IPS-11a (cell line): ENCODE data around the gene PBX3.

Source experiments
- H3K4me3 ChIP-seq: one replicate; pipeline ENCODE4 v1.5.1; 2013; ENCODE audit warnings: low read depth, low read length, control low read depth

PBX3 gene

DNA sequence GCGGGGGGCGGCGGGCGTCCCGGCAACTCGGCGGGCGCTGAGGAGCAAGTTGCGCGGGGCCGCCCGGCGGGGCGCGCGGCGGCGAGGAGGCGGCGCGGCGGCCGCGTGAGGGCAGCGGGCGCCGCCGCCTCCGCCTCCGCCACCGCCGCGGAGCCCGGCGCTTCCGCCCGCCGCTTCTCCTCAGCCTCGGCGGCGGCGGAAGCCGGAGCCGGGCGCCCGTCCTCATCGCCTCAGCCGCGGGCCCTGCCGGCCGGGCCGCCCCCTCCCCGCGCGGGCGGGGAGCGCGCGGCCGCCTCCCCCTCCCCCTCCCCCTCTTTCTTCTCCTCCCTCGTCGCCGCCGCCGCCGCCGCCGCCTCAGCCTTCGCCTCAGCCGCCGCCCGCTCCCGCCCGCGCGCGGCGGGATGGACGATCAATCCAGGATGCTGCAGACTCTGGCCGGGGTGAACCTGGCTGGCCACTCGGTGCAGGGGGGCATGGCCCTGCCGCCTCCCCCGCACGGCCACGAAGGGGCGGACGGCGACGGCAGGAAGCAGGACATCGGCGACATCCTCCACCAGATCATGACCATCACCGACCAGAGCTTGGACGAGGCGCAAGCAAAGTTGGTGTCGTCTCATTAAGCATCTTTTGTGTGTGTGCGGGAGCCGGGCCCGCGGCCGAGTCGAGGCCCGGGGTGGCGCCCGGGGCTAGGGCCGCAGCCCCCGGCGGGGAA lies at the start of gene PBX3:
TSS of gene PBX3 (plus strand) at position 321 of the 712 bp plus-strand sequence.
- peak within 1 kb of the TSS; percentile 83 for H3K4me3 ChIP-seq

DNA sequence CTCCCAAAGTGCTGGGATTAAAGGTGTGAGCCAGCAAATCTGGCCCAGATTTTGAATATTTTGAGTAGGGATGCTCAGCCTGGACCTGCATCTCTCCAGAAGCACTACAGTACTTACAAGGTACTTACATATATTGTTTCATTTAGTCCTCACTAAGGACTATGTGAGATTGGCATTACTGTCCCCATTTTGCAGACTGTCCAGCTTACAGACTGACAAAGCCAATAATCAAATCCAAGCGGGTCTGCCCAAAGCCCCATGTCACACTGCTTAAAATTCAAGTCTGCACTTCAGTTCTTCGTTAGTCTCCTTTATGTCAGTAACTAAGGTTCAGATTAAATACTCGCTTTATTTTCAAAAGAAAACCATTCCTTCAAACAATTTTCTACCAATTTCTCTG lies 47.3 kb upstream of the PBX3 start:
- H3K4me3 ChIP-seq, result no peak overlapping the region

DNA sequence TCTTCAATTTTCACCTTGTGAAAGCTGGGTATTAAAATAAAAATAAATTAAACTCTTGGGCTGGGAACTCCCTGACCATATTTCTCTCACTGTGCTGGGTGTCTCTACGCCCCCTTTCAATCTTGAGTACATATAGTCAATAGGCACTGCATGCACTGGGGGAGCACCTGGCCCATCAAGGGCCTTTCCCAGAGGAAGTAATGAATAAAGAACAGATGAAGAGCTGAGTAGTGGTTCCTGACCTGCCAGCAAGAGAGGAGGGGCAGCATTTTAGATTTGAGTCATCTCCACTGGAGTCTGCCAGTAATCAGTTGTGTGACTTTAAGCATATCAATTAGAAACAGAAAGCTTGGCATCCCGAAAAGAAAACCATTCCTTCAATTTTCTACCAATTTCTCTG lies 46.4 kb upstream of the PBX3 start:
- no peak overlapping the region for H3K4me3 ChIP-seq

DNA sequence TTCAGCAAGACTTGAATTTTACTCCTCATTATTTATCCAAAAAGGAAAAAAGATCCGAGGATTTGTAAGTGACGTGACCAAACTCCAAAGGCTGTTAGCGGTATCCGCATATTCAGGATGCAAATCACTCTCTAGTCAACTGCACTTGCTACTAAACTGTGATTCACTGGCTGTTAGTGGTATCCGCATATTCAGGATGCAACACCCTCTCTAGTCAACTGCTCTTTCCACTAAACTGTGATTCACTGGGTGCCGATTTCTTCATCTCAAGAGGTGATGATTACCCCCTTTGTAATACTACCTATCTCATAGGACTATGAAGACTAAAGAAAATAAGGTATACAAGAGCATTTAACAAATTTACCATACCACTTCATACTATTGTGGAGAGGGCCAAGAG lies 45.8 kb upstream of the PBX3 start:
- no peak overlapping the region for H3K4me3 ChIP-seq

DNA sequence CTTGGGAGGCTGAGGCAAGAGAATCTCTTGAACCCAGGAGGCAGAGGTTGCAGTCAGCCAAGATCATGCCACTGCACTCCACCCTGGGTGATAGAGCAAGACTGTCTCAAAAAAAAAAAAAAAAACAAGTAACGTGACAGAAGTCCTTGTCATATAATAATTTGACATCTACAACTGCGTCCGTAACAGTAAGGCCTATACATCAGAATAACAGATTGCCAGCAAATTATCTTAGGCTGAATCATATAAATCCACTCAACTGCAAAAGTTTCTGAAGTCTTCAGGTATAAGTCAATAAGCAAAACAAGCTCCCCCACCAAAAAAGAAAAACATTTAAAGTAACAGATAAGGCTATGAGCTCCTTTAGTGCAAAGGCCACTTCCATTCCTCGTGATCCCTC lies 43.5 kb upstream of the PBX3 start:
- no peak overlapping the region for H3K4me3 ChIP-seq

DNA sequence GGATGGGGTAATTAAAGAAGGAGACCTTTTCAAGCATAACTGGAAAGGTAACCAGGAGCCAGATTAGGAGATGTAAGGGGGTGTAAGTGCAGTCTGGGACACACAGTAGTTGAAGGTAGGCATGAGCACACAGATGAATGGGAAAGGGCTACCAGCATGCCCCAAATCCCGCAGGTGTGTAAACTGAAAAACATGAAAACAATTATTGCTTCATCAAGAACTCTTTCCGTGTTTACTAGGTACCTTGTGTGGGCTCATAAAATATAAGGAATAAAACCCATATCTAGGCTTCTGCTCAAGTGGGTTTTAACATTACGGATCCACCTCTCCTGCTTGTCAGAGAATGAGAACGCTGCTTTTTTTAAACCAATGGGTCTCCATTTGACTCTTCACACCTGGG lies 41.3 kb upstream of the PBX3 start:
- H3K4me3 ChIP-seq, result peak overlapping the region; percentile 85

DNA sequence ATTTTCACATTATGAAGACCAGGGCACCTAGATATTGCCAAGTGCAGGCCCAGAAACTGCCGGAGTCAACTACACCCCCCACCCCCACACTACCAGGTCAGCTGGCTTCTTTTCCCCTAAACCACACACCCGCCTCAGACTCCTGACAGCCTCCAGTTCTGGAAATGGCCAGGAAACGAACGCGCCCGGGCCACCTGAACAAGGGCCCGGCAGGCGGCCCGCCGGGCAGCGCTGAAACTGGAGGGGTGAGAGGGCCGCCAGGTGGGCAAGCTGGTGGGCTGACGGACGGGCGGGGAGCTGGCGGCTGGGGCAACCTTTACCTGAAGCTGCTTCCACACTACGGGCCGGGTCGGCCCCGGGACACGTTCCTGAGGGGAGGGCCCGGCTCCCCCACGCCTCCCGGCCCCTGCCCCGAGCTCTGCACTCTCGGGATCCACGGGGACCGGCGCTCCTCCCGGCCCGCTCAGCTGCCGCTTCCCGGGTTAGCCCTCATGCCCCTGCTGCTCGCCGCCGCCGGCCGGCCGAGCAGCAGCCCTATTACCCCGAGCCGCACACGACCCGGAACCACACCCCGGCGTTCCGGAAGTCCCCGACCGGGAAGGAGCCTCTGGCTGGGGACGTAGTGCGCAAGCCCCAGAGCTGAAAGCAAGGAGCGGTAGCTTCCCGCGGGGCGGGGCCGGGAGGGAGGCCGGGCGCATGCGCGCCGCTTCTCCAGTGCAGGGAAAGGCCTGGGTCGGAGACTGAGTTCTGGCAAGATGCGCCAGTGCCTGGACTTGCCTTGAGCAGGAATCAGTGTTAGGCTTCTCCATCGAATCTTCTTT lies 40.3 kb upstream of the PBX3 start, which contains the start of gene MAPKAP1:
TSS of gene MAPKAP1 (minus strand) at position 558 of the 821 bp plus-strand sequence. CDS start 34,634 bp downstream, outside the sequence.
- H3K4me3 ChIP-seq, result peak within 1 kb of the TSS; percentile 85

DNA sequence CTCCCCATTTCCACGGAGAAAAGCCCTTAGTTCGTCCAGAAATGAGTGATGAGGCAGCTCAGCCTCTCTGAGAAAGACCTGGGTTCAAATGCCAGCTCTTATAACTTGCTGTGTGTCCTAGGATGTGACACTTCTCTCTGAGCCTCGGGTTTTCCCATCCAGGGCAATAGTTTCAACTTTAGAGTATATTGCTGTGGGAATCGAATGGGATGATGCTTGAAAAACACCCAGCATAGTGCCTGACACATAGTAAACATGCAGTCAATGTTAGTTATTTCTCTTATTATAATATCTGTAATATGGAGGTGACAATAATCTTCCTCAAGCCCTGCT lies 39.7 kb upstream of the PBX3 start:
- H3K4me3 ChIP-seq, result no peak overlapping the region

DNA sequence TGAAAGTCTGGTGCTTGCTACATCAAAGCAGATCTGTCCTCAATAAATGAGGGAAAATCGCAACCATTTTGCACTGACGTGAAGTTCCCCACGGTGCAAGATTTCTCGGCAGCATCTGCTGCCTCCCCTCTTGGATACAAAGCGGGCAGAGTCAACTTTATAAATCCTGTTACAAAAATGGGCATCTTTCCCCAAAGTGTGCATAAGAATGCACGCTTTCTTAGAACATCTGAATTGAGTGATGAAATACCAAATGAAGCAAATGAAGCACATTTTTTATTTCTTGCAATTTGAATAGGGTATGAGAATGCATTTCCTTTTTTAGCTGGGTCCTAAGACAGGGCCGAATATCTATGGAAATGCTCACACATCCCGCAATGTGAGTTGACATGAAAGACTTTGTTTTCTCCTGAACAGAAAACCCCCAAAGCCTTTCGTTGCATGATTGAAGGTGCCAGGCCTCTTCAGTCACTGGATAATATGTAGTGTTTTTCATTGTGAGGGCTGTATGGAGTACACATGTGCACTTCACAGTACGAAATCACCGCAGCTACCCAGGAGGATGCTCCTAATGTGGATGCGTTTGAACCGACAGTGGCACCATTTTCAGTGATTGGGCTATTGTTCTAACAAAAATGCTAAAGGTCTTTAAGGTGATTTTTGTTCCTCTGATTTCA lies 20.6 kb upstream of the PBX3 start:
- no peak overlapping the region for H3K4me3 ChIP-seq

DNA sequence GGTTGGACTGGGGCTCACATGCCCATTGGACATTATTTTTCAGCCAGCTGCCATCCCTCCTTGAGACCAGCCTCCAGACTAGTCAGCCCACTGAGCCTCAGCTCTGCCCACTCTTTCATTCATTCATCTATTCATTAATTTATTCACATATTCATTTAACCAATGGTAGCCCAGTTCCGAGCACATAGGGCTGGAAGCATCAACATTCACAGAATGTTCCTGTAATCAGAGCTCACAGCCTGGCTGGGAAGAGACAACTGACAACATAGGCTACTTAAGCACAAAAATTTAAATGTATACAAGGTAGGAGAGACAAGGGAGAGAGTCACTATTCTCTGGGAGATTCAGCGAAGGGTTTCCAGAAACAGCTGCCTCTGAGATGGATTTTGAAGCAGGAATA lies 17.0 kb upstream of the PBX3 start:
- no peak overlapping the region for H3K4me3 ChIP-seq

DNA sequence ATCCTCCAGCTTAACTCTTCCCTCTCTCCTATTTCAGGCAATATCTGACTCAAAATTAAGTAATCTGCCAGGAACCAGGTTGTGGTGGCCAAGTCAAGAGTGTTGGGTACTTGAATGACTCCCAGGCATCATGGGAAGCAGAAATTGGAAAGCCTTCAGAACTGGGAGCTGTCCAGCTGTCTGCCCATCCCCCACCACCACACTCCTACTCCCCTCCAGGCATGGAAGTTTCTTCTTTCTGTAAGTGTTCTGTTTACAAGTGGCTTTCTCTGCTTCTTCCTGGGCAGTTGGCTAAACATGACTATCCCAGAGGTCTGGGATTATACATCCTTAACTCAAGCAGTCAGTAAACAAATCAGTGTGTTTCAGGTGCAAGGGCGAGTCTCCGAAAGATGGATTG lies 14.6 kb upstream of the PBX3 start:
- H3K4me3 ChIP-seq, result no peak overlapping the region

DNA sequence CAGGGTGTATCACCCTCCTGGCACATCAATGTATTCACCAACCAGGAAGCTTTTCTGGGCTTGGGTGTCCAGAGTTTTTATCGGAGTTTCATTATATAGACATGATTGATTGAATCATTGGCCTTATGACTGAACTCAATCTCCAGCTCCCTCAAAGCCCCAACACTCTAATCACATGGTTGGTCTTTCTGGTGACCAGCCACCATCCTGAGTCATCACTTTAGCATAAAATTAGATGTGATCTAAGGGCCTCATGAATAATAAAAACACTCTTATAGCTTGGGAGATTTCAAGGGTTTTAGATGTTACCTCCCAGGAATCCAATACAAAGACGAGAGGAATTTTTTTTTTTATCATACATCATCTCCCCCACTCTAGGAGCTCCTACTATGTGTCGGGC lies 7.7 kb upstream of the PBX3 start:
- no peak overlapping the region for H3K4me3 ChIP-seq

DNA sequence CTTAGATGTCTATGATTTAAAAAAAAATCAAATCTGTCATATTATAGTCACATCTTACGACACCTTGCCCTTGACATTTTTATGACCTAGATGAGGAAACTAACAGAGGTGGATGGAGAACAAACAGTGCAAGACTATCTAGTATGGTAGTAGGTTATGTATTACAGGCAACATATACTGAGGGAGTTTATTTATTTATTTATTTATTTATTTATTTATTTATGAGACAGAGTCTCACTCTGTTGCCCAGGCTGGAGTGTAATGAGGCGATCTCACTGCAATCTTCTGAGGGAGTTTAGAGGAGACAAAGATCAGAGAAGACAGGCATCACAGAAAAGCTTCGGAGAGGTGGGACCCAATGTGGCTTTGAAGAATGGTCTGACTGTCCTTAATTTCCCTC lies 4.5 kb upstream of the PBX3 start:
- H3K4me3 ChIP-seq, result no peak overlapping the region

DNA sequence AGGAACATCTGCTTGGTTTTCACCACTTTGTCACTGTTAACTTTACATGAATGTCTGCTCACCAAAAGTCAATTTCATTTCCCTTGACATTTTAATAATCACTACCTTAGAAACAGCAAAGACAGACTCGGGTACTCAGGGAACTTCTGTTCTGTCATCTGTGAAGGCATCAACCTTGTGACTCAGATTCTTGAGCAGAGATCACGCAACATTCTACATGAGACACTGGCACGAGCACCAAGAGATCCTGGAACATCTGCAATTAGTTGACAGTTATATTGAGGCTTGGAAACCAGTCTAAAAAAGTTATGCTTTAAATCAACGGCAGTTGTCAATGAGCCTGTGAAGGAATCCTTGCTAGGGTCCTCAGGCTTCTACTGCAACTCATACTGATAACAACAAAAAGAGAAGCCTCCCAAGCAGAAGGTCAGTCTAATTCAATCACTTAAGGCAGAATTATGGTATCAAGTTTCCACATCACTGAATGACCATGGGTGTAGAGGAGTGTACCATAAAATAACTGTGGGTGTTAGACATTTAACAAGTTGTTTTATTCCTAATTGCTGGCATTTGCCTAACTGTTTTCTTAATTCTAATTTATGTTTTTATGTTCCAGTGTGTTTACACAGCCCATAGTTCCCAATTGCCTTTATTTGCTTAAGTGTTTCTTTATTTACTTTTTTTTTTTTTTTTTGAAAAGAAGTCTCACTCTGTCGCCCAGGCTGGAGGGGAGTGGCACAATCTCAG lies 3.3 kb upstream of the PBX3 start:
- H3K4me3 ChIP-seq, result no peak overlapping the region

DNA sequence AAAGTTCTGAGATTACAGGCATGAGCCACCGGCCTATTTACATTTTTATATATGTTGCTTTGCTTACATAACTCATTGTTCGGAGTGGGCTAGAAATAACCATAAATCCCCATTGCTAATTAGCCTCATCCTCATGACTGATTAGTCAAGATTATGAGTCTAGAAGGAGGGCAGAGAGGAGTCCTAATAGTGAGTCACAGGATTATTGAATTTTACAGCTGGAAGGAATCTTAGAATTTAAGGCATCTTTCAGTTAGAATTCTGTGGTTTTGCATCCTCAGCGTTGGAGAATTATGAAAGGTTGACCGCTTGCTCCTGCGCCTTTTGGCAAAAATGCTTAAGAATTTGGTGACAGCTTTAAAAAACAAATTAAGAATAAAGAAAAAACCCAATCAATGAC lies 2.6 kb upstream of the PBX3 start:
- H3K4me3 ChIP-seq, result no peak overlapping the region

DNA sequence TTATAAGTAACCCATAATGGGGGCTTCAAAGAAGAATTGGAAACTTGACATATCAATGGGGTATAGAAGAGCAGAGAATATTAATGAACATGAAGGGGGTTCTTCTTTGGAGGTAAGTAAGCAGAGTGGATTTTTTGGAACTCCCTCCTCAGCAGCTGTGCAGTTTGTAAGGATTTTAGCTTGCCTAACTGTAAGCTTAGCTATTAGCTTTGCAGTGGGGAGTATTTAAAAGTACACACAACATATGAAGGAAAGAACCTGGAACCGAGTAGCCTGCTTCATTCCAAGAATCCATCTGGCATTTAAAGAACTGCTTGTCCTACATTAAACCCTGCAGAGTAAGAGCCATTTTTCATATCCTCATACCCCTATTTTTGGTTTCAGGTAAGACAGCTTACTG lies 2.2 kb upstream of the PBX3 start:
- no peak overlapping the region for H3K4me3 ChIP-seq

DNA sequence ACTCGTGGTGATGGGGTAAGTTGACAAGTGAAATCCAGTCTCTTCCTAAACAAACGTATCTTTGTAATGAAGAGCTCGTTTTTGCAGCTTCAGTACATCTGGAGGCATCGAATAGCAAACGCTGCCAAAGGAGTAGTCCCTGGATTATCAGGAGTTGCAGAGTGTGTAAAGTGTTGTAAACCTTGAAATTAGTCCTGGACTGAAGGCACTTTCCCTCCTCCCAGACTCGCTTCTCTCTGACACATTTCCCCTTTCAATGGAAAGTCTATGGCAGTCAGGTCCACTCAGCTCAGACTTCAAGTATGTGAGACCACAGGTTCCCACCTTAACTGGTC lies 1.5 kb upstream of the PBX3 start:
- no peak overlapping the region for H3K4me3 ChIP-seq

DNA sequence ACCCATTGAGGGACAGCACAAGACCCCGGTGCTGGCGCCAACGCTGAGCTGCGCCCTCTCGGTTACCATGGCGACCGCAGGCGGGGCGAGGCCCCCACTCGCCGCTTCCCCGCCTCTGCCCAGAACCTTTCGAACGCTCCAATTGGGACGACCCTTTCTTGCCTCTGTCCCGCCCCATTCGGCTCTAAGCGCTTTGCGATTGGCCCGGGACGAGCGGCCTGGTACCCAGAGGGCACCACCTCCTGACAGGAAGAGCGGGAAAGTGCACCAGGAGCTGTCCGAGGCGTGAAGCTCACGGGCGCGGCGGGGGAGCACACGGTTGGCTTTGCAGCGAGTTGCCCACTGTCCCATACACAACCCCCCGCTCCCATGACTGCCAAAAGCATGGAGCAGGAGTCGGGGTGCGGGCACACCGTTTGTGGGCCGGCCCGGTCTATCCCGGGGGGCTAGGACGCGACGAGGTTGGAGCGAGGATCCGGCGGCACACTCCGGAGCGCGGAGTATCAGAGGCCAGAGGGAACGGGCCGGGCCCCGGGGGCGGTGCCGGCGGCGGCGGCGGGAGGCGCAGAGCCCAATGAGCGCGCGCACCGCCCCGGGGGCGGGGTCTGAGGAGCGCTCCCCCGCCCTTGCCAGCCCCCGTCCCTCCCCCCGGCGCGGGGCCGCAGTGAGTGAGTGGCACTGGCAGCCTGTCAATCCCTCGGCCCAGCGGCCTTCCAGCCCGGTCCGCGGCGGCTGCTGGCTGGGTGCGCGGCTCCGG lies 978 bp upstream of the PBX3 start:
- H3K4me3 ChIP-seq, result peak overlapping the region; percentile 27

DNA sequence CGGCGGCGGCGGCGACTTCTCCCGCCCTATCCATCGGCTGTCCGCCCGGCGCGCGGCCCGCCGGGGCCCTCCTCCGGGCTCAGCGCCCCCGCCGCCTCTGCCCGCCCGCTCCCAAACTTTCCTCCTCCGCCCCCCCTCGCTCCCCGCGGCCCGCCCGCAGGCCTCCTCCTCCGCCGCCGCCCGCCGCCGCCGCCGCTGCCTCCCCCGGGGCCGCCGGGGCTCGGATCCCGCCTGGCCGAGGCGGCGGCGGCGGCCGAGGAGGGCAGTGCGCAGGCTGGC lies 460 bp upstream of the PBX3 start:
- H3K4me3 ChIP-seq, result peak overlapping the region; percentile 8

DNA sequence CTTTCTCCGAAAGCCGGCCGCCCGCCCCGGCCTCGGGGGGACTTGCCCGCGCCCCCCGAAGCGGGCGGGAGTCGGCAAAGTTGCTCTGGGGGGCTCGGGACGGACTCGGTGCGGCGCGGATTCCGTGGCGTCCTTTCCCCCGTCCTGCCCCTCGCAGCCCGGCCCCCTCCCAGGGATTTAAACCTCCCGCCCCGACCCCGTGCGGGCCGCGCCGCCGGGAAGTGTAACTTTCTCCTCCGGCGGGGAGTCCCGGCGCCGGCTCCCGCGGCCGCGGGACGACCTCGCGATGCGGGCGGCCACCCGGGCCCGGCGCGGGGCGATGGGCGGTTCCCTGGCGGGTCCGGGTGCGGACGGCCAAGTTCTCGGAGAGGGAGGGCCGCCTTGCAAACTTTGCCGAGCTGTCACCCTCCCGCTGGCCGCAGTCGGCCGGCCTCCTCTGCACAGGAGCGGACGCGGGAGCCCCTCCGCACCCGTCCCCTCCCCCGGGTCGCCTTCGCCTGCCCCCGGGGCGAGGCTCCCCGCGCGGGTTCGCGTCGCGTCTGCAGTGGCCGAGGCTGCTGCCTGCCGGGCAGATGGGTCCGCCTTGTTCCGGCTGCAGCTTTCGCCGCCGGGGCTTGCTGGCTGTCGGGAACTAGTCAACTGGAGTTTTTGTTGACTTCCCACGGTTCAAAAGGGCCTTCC lies 732 bp downstream of the PBX3 start:
- peak overlapping the region; percentile 83 for H3K4me3 ChIP-seq
